H1 (cell line): ENCODE data around the gene CACNA1C.

Experiments used
- GTF2F1 ChIP-seq: IDR thresholded peaks from 2 replicates; pipeline ENCODE4 v1.6.1; 2012; ENCODE audit warnings: low read depth, low read length, improper control_type of control experiment, borderline replicate concordance
- POLR2AphosphoS5 ChIP-seq: IDR thresholded peaks from 2 replicates; pipeline ENCODE4 v1.6.1; 2011; ENCODE audit warnings: low read depth, low read length
- TAF1 ChIP-seq: IDR thresholded peaks from 2 replicates; pipeline ENCODE4 v1.6.1; 2011; ENCODE audit warnings: mild to moderate bottlenecking, low read depth, low read length
- TF ChIP-seq, protein P1 (sequence below), 3 experiments: IDR thresholded peaks; 1 replicate in 2 of 3; 2 replicates in 1 of 3; pipeline versions ENCODE4 v1.5.1 to v1.6.1; 2011; ENCODE audit warnings: low read length in 3 of 3, mild to moderate bottlenecking in 3 of 3, inconsistent platforms in 2 of 3, low read depth in 1 of 3, moderate library complexity in 1 of 3; ENCODE audit not compliant: insufficient read depth in 1 of 3; ENCODE audit errors: control extremely low read depth in 1 of 3

GRCh38 chr12:2488596-2488995 lies 435.8 kb downstream of the CACNA1C start:
- TF ChIP-seq, protein P1, sequence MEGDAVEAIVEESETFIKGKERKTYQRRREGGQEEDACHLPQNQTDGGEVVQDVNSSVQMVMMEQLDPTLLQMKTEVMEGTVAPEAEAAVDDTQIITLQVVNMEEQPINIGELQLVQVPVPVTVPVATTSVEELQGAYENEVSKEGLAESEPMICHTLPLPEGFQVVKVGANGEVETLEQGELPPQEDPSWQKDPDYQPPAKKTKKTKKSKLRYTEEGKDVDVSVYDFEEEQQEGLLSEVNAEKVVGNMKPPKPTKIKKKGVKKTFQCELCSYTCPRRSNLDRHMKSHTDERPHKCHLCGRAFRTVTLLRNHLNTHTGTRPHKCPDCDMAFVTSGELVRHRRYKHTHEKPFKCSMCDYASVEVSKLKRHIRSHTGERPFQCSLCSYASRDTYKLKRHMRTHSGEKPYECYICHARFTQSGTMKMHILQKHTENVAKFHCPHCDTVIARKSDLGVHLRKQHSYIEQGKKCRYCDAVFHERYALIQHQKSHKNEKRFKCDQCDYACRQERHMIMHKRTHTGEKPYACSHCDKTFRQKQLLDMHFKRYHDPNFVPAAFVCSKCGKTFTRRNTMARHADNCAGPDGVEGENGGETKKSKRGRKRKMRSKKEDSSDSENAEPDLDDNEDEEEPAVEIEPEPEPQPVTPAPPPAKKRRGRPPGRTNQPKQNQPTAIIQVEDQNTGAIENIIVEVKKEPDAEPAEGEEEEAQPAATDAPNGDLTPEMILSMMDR (IDR thresholded peaks at IDR 0.05; ENCODE audit: control extremely low read depth in 1 of 3, insufficient read depth in 1 of 3, low read depth in 1 of 3, low read length in 3 of 3) = no peak
- TF ChIP-seq TAF1 (no peak), POLR2AphosphoS5 (no peak), GTF2F1 (no peak)
